Measurements from ENCODE around the gene DLGAP3. TPM values are rescaled to one million over a fixed set of nuclear protein-coding genes. Genes with fewer than 3 reads are reported as not detected.

DLGAP3 gene
- total RNA-seq, 4 donors from 2014 or later: 0.06 to 0.83 (median 0.40) TPM

GRCh38 chr1:34868230-34869049 is 61.0 kb downstream of the DLGAP3 start:
- 90% methylated on average over 43 of the region's 44 CpGs for WGBS
- Histone ChIP-seq H3K36me3 (no peaks in the 10 kb centered on the region), H3K9me3 (no peaks in the 10 kb centered on the region), H3K4me1 (peaks cover 13 to 21% (median 18%) of the 10 kb centered on the region in 4 donors), H3K4me3 (no peak overlapping the region), H3K27me3 (peaks cover 0 to 6% (median 0%) of the 10 kb centered on the region in 4 donors), H3K27ac (replicated peaks in 1 of 4) (no peak overlapping the region)
- TF ChIP-seq POLR2A (IDR thresholded peaks at IDR 0.05; ENCODE audit: low read depth): no peak
- TF ChIP-seq, protein P1, sequence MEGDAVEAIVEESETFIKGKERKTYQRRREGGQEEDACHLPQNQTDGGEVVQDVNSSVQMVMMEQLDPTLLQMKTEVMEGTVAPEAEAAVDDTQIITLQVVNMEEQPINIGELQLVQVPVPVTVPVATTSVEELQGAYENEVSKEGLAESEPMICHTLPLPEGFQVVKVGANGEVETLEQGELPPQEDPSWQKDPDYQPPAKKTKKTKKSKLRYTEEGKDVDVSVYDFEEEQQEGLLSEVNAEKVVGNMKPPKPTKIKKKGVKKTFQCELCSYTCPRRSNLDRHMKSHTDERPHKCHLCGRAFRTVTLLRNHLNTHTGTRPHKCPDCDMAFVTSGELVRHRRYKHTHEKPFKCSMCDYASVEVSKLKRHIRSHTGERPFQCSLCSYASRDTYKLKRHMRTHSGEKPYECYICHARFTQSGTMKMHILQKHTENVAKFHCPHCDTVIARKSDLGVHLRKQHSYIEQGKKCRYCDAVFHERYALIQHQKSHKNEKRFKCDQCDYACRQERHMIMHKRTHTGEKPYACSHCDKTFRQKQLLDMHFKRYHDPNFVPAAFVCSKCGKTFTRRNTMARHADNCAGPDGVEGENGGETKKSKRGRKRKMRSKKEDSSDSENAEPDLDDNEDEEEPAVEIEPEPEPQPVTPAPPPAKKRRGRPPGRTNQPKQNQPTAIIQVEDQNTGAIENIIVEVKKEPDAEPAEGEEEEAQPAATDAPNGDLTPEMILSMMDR (IDR thresholded peaks at IDR 0.05): no peak
- TF ChIP-seq EP300 (IDR thresholded peaks at IDR 0.05): no peak
- no peak for TF ChIP-seq POLR2AphosphoS5 (IDR thresholded peaks at IDR 0.05)
- no peak for DNase-seq (ENCODE audit: extremely low spot score)
- intact Hi-C loops (cut with DNase I): loop anchor here (5.0 kb wide), 1 partner anchor 81 kb away; no protein-coding TSS in a partner anchor

DNA sequence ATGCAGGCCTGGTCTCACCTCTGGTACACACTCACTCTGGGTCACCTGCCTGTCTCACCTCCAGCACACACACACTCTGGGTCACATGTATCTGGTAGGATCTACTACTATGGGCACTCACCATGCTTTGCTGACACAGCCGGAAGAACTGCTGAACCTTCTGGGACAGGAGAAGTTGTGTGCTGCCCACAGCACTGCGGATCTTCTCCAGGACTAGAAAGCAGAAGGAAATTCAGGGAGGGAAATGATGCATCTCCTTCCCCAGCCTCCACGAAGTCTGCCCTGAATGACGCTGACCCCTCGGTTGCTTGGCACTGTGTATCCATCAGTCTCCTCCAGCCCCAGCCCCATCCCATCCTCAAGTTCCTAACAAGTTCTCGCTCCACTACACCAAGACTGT is 62.0 kb downstream of the DLGAP3 start:
- TF ChIP-seq POLR2AphosphoS5 (IDR thresholded peaks at IDR 0.05) (no peak), EP300 (IDR thresholded peaks at IDR 0.05) (no peak), POLR2A (IDR thresholded peaks at IDR 0.05; ENCODE audit: low read depth) (no peak)
- TF ChIP-seq, protein P1 (IDR thresholded peaks at IDR 0.05): no peak
- WGBS: 75% methylated on average over 6 of the region's 6 CpGs
- intact Hi-C loops (cut with DNase I): loop anchor here (5.0 kb wide), 1 partner anchor 80 kb away; no protein-coding TSS in a partner anchor

DNA sequence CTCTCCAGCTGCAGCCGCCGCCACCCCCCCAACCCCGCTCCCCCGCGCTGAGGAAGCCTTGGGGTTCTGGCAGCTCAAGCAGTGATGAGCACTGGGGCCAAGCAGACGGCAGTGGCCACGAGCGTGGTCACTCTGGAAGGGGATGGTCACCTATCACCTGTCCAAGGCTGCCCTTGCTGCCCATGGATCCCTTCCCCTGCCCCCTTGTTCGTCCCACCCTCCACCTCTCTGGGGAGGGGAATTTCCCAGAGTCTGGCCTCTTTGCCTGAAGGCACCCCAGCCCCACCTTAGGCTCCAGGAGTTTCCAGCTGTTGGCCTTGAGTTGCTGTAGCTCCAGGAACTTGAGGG is 62.7 kb downstream of the DLGAP3 start:
- H3K36me3 ChIP-seq: no peaks in the 10 kb centered on the region
- no peaks in the 10 kb centered on the region for H3K9me3 ChIP-seq
- 40% methylated on average over 1 of the region's 9 CpGs for WGBS
- no peaks in the 10 kb centered on the region for H3K27me3 ChIP-seq
- H3K4me1 ChIP-seq: peaks cover 13 to 21% (median 18%) of the 10 kb centered on the region in 4 donors
- H3K4me3 ChIP-seq: peak overlapping the region; percentile 75 to 83 (median 79)
- intact Hi-C loops (cut with DNase I): loop anchor here (5.0 kb wide), 1 partner anchor 79 kb away; no protein-coding TSS in a partner anchor
- TF ChIP-seq POLR2AphosphoS5 (IDR thresholded peaks at IDR 0.05) (no peak), EP300 (IDR thresholded peaks at IDR 0.05) (no peak), POLR2A (IDR thresholded peaks at IDR 0.05; ENCODE audit: low read depth) (no peak)
- TF ChIP-seq, protein P1 (IDR thresholded peaks at IDR 0.05): no peak
- no peak for DNase-seq (ENCODE audit: extremely low spot score)
- peak overlapping the region; percentile 86 to 89 (median 86) for H3K27ac ChIP-seq (replicated peaks in 1 of 4)

More for the DNA sequence above, 62.0 kb downstream of the DLGAP3 start:
- H3K27ac ChIP-seq (replicated peaks in 1 of 4): no peak overlapping the region
- H3K9me3 ChIP-seq: no peaks in the 10 kb centered on the region
- H3K36me3 ChIP-seq: no peaks in the 10 kb centered on the region
- H3K27me3 ChIP-seq: no peaks in the 10 kb centered on the region
- H3K4me3 ChIP-seq: no peak overlapping the region
- no peak for DNase-seq (ENCODE audit: extremely low spot score)
- peaks cover 13 to 21% (median 18%) of the 10 kb centered on the region in 4 donors for H3K4me1 ChIP-seq

DNA sequence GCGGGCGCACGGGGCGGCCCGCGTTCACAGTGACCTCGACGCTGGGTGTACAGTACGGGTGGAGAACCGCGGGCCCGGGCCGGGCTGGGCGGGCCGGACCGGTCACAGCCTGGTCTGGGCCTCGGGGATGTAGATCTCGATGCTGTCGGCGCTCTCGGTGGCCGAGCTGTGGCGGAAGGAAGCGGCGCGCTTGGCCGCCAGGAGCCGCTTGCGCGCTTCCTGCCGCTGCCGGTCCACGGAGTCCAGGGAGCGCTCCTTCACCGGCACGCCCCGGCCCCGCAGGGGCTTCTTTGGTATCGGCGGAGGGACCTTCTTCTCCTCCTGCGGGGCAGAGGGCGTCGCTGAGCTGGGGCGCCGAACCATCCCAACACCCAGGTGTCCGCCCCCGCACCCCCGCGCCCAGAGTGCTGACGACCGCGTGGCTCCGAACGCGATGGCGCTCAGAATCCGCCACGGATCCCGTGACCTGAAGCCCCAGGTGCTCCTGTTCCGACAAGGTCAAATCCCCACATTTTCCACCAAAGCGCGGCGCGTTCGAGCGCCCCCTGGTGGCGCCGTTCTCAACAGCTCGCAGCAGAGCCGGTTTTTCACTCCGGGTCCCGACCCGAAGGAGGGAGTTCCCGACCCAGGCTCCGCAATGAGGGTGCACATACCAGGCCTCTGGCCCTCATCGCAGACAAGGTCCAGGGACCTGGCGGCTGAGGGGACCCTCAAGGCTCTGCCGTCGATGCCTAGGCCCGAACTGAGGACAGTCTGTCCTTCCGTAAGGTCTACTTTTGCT is 63.3 kb downstream of the DLGAP3 start:
- Histone ChIP-seq H3K9me3 (no peaks in the 10 kb centered on the region), H3K4me1 (peaks cover 13 to 21% (median 18%) of the 10 kb centered on the region in 4 donors), H3K27ac (replicated peaks in 1 of 4) (peak overlapping the region; percentile 86 to 89 (median 86)), H3K27me3 (no peaks in the 10 kb centered on the region), H3K36me3 (no peaks in the 10 kb centered on the region), H3K4me3 (peak overlapping the region; percentile 75 to 83 (median 79))
- 2% methylated on average over 12 of the region's 81 CpGs for WGBS
- TF ChIP-seq POLR2A (IDR thresholded peaks at IDR 0.05; ENCODE audit: low read depth) (no peak), POLR2AphosphoS5 (IDR thresholded peaks at IDR 0.05) (peak in 1 of 2 donors; percentile 46)
- TF ChIP-seq, protein P1 (IDR thresholded peaks at IDR 0.05): peak; percentile 81 to 96 (median 95)
- intact Hi-C loops (cut with DNase I): loop anchor here (5.0 kb wide), 1 partner anchor 79 kb away; no protein-coding TSS in a partner anchor
- peak; percentile 98 for DNase-seq (ENCODE audit: extremely low spot score)

All from esophagus muscularis mucosa (tissue), 4 donors.